ENCODE data around the gene TIMM23. TPM values are rescaled to one million over a fixed set of nuclear protein-coding genes. Genes with fewer than 3 reads are reported as not detected.
A peak's percentile ranks its signal among the peaks of the same experiment; 100 is the strongest.

Gene TIMM23
- total and polyA plus RNA-seq, 10 of the 15 experiments (the other 5 are each of a cell fraction or from before 2014, with no cell fraction given) = 90.0 to 228 (median 120) TPM

- ChIA-PET CTCF (interaction anchor here (0.8 to 6.7 kb wide), 7 partner anchors 8 to 785 kb away, joined by 3 to 60 read pairs (median 3); partner anchors contain the start of gene NCOA4), POLR2A (interaction anchor here (0.9 kb wide), 1 partner anchor 17 kb away, joined by 3 read pairs; no protein-coding TSS in a partner anchor), SMC1A (ENCODE audit: uncharacterized antibody, unreplicated experiment) (interaction anchor here (0.6 to 2.6 kb wide), 6 partner anchors 8 to 792 kb away, joined by 3 to 7 read pairs (median 3); no protein-coding TSS in a partner anchor), RAD21 (ENCODE audit: unreplicated experiment) (no interaction called here)
- intact Hi-C loops (cut with micrococcal nuclease; ENCODE audit: unreplicated experiment) = loop anchor here (5.0 to 10.0 kb wide), 2 partner anchors 555 to 767 kb away; no protein-coding TSS in a partner anchor
- FAIRE-seq (no peak), DNase-seq (ENCODE audit: low read depth, low spot score) (no peak), ATAC-seq (peak; percentile 46)
- peak overlapping the region; percentile 60 for H3K4me2 ChIP-seq (ENCODE audit: control insufficient read depth, insufficient read depth)
- H3K27me3 ChIP-seq (replicated peaks in 1 of 2; ENCODE audit: control insufficient read depth in 2 of 2, insufficient read depth in 2 of 2, low read length in 1 of 2) = no peaks in the 10 kb centered on the region
- H3K27ac ChIP-seq (ENCODE audit: control insufficient read depth, insufficient read depth) = peak overlapping the region; percentile 64
- 0 out of 2 replicates have a peak overlapping the region, but pooled peaks have one; percentile 0 for H3K4me3 ChIP-seq
- in situ Hi-C loops (cut with MboI) = loop anchor here (10.0 kb wide), 1 partner anchor 1015 kb away; the partner anchor contains the start of gene ZNF22
- no TSS peak for BruUV-seq (replicated peaks)
- peak overlapping the region; percentile 1; the same call in 1 of the 2 replicates for H3K9ac ChIP-seq (ENCODE audit: control insufficient read depth, insufficient read depth, low read length)
- H2AFZ ChIP-seq (ENCODE audit: control insufficient read depth, low read depth, low read length) = no peak overlapping the region
- no peaks in the 10 kb centered on the region for H3K9me3 ChIP-seq (replicated peaks; ENCODE audit: control insufficient read depth, insufficient read depth, low read length)
- peaks cover 79% of the 10 kb centered on the region for H3K79me2 ChIP-seq (ENCODE audit: control insufficient read depth, insufficient read depth, low read length)
- H3K36me3 ChIP-seq (ENCODE audit: control insufficient read depth in 2 of 2, insufficient read depth in 2 of 2, low read length in 1 of 2) = peaks cover 6 to 9% of the 10 kb centered on the region in 2 experiments; a peak in 3 of 4 replicates
- 75% methylated on average over 7 of the region's 7 CpGs for WGBS (ENCODE audit: insufficient coverage, insufficient replicate concordance, low lambda C conversion rate, missing lambda C conversion rate)
- H3K4me1 ChIP-seq (ENCODE audit: control insufficient read depth, insufficient read depth, low read length) = peaks cover 12% of the 10 kb centered on the region
- H4K20me1 ChIP-seq (ENCODE audit: control insufficient read depth, insufficient read depth) = no peaks in the 10 kb centered on the region; the same call in 1 of the 2 replicates
- no peak for TF ChIP-seq TBL1XR1 (IDR thresholded peaks at IDR 0.05; ENCODE audit: low read depth, low read length)
- TF ChIP-seq JUNB (IDR thresholded peaks at IDR 0.05) = no peak
- no peak for TF ChIP-seq BRCA1 (IDR thresholded peaks at IDR 0.05; ENCODE audit: low read depth, low read length)
- TF ChIP-seq TCF12 (IDR thresholded peaks at IDR 0.05; ENCODE audit: low read depth, low read length) = no peak
- TF ChIP-seq CBX3 (IDR thresholded peaks at IDR 0.05; ENCODE audit: borderline replicate concordance, low read depth) = no peak
- TF ChIP-seq CBFB (IDR thresholded peaks at IDR 0.05; ENCODE audit: low read depth) = no peak
- TF ChIP-seq SREBF2 (IDR thresholded peaks at IDR 0.05; ENCODE audit: low read length) = no peak
- no peak for TF ChIP-seq TARDBP (IDR thresholded peaks at IDR 0.05; ENCODE audit: borderline replicate concordance)
- no peak for TF ChIP-seq EED (IDR thresholded peaks at IDR 0.05; ENCODE audit: low read depth)
- TF ChIP-seq TAF1 (IDR thresholded peaks at IDR 0.05; ENCODE audit: borderline replicate concordance, low read depth, low read length) = no peak
- TF ChIP-seq ZNF24 (IDR thresholded peaks at IDR 0.05) = no peak
- TF ChIP-seq E4F1 (IDR thresholded peaks at IDR 0.05; ENCODE audit: borderline replicate concordance, partially characterized antibody) = no peak
- no peak for TF ChIP-seq RAD51 (IDR thresholded peaks at IDR 0.05)
- no peak for TF ChIP-seq FOXM1 (IDR thresholded peaks at IDR 0.05; ENCODE audit: low read depth, low read length)
- TF ChIP-seq KAT2A (conservative IDR thresholded peaks at IDR 0.05; ENCODE audit: control insufficient read depth, low read depth, low read length) = no peak
Observed at GRCh38 chr10:46019569-46020343, 47.5 kb downstream of the TIMM23 start.
